Heart left ventricle (tissue), 13 donors: ENCODE data around the gene WDPCP.

Experiments
- POLR2A ChIP-seq, 2 donors: fragments of 450-650 bp; IDR thresholded peaks; one replicate each; pipeline ENCODE4 v1.6.1; 2017; ENCODE audit warnings: antibody characterized with exemption in 2 of 2, mild to moderate bottlenecking in 2 of 2, moderate library complexity in 2 of 2
- TF ChIP-seq, protein P1 (sequence below), 12 donors: fragments of 200-600 bp; sonication (generic) in 4 of 12; IDR thresholded peaks; one replicate each; pipeline versions ENCODE4 v1.5.0 to v1.8.0; 2018 to 2022; ENCODE audit warnings: antibody characterized with exemption in 12 of 12, mild to moderate bottlenecking in 5 of 12
- donor health status: ischemic (EF 13 %, LVEDD 7.1; RV severe dilation, severe dysfunction).
- donor health status: DM: no; HTN: yes; CAD: no.
- donor health status: DM: no; HTN: no; CAD: no.
- donor health status: ischemic (EF 25% LVEDD 6.9; RV normal size, moderate dysfunction).
- donor health status: ischemic (EF 25% LVEDD 5.7; RV mildly dilated, moderate dysfunction).
- donor health status: ischemic (EF 35%, LVEDD 5.7; RV mildly dilated, moderate dysfunction).
- donor health status: nonischemic (EF 11% LVEDD 7.7; RV severe dilation, severe dysfunction).
- donor health status: DM: yes; HTN: yes; CAD: no.
- donor health status: PGD.
- donor health status: ischemic (EF 29% LVEDD 5.4; RV normal size, mild dysfunction).
- donor health status: nonischemic (EF 23%, LVEDD 6.1; RV moderate dilation, normal function).

DNA sequence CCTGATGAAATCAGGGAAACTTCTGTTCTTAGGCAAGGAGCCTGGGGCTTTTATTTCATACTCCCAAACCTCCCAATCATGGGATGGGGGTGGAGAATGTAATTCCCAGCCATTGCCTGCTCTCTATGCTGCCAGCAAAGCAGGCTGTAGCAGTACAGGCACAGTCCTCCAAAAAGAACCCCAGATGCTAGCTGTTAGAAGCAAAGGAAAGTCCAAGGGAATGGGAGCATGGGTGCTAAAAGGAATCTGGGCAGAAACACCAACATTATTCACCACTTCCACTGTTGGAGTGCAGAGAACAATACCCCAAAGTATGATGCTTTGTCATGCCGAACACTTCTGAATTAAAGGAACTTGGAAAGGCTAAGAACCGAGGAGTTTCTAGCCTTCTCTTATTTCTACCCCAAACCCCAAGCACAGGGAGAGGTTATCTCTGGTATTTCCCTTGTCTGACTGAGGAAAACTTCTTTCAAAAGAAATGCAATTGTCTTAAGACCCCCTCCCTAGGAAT is 25.2 kb upstream of the WDPCP start:
- TF ChIP-seq, protein P1, sequence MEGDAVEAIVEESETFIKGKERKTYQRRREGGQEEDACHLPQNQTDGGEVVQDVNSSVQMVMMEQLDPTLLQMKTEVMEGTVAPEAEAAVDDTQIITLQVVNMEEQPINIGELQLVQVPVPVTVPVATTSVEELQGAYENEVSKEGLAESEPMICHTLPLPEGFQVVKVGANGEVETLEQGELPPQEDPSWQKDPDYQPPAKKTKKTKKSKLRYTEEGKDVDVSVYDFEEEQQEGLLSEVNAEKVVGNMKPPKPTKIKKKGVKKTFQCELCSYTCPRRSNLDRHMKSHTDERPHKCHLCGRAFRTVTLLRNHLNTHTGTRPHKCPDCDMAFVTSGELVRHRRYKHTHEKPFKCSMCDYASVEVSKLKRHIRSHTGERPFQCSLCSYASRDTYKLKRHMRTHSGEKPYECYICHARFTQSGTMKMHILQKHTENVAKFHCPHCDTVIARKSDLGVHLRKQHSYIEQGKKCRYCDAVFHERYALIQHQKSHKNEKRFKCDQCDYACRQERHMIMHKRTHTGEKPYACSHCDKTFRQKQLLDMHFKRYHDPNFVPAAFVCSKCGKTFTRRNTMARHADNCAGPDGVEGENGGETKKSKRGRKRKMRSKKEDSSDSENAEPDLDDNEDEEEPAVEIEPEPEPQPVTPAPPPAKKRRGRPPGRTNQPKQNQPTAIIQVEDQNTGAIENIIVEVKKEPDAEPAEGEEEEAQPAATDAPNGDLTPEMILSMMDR (IDR thresholded peaks at IDR 0.05) = no peak
- TF ChIP-seq POLR2A (IDR thresholded peaks at IDR 0.05) = no peak
